ENCODE measurements around the gene FJX1.

The FJX1 gene

DNA sequence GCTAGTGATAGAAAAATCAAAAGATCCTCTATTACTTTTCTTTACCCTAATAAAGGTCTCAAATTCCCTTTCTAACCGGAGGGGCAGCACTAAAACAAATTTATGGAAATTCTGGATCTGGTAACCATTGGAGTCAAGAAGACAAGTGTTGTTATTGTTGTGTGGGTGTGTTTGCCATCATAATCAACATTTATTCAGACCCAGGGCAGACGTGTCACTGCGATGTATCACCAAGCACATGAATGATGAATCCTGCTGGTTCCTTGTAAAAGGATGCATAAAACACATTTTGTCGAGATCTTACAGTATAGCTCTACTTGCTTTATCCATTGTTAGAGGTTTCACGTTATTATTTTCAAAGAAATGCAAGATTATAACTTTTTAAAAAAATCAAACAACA is 12.1 kb upstream of the FJX1 start:
- H3K4me1 ChIP-seq (ENCODE audit: control insufficient read depth, insufficient read depth, low read length, poor library complexity, severe bottlenecking) = no peaks in the 10 kb centered on the region
- no peaks in the 10 kb centered on the region for H3K36me3 ChIP-seq (ENCODE audit: control insufficient read depth, insufficient read depth, low read length)
- H3K9me3 ChIP-seq (ENCODE audit: control insufficient read depth, low read length) = no peaks in the 10 kb centered on the region
- H3K4me3 ChIP-seq (ENCODE audit: extremely low read depth, insufficient read depth, low read length, poor library complexity, severe bottlenecking) = no peak overlapping the region
- no peak overlapping the region for H3K27ac ChIP-seq (ENCODE audit: low read depth, low read length, severe bottlenecking)
- 100% methylated on average over 1 of the region's 5 CpGs; no CpG with 5 or more reads in 1 of the 2 experiments for WGBS, 2 experiments (ENCODE audit: insufficient coverage in 2 of 2)

DNA sequence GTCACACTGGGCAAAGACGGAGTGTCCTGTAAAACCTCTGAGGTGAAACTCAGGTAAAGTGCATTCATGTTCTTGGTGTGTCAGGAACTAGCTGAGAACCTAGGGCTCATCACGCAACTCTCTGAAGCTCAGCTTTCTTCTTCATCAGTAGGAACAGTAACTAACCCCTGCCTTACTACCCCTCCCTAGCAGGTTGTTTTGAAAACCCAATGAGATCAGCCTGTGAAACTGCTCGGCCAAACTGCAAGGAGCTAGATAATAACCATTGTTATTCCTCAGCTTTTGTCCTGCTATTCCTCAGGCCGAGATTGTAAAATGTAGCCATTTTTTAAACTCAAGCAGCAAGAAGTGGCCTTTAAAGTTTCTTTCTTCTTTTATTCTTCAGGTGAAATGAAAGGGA is 9.8 kb upstream of the FJX1 start:
- H3K36me3 ChIP-seq (ENCODE audit: control insufficient read depth, insufficient read depth, low read length) = no peaks in the 10 kb centered on the region
- H3K4me3 ChIP-seq (ENCODE audit: extremely low read depth, insufficient read depth, low read length, poor library complexity, severe bottlenecking) = no peak overlapping the region
- H3K27ac ChIP-seq (ENCODE audit: low read depth, low read length, severe bottlenecking) = no peak overlapping the region
- no peaks in the 10 kb centered on the region for H3K4me1 ChIP-seq (ENCODE audit: control insufficient read depth, insufficient read depth, low read length, poor library complexity, severe bottlenecking)
- no peaks in the 10 kb centered on the region for H3K9me3 ChIP-seq (ENCODE audit: control insufficient read depth, low read length)
- WGBS, 2 experiments (ENCODE audit: insufficient coverage in 2 of 2) = 76 to 88% methylated on average over 2 to 4 of the region's 4 CpGs

DNA sequence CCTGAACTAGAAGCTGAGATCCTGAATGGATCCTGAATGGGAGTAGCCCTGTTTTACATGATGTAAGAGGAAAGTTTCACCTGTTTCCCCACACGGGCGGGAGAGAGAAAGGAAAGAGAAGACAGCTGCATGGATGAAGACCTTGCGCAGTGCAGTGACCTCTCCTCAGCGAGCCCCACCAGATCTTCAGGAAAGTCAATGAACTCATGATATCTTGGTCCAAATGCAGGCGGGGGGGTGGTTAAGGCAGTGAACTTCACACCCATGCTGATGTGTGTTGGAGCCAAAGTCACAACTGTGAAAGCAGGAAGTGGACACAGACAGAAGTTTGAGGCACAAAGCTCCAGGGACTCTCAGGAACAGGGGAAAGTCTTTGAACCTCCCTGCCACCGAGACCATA is 8.6 kb upstream of the FJX1 start:
- no peaks in the 10 kb centered on the region for H3K9me3 ChIP-seq (ENCODE audit: control insufficient read depth, low read length)
- no peak overlapping the region for H3K4me3 ChIP-seq (ENCODE audit: extremely low read depth, insufficient read depth, low read length, poor library complexity, severe bottlenecking)
- no peaks in the 10 kb centered on the region for H3K4me1 ChIP-seq (ENCODE audit: control insufficient read depth, insufficient read depth, low read length, poor library complexity, severe bottlenecking)
- no peak overlapping the region for H3K27ac ChIP-seq (ENCODE audit: low read depth, low read length, severe bottlenecking)
- no peaks in the 10 kb centered on the region for H3K36me3 ChIP-seq (ENCODE audit: control insufficient read depth, insufficient read depth, low read length)
- 96 to 97% methylated on average over 5 of the region's 6 CpGs for WGBS, 2 experiments (ENCODE audit: insufficient coverage in 2 of 2)

DNA sequence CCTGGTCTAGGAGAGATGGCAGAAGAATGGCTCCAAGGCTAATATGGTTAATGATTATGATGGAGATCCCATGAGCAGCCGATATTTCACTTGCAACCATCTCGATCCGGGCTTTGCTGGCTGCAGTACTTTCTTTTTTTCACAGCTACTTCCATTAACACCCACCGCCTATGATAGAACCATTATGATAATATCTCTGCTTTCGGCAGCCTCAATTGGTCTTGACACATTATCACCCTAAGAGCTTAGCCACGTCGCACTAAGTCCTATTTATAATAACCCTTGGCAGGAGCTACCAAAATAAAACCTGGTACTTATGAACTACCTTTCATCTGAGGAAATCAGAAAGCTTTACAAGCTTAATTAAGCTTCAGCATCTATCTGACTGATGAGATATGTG is 7.6 kb upstream of the FJX1 start:
- H3K27ac ChIP-seq (ENCODE audit: low read depth, low read length, severe bottlenecking) = no peak overlapping the region
- H3K9me3 ChIP-seq (ENCODE audit: control insufficient read depth, low read length) = no peaks in the 10 kb centered on the region
- 85 to 88% methylated on average over 6 to 7 of the region's 7 CpGs for WGBS, 2 experiments (ENCODE audit: insufficient coverage in 2 of 2)
- H3K4me3 ChIP-seq (ENCODE audit: extremely low read depth, insufficient read depth, low read length, poor library complexity, severe bottlenecking) = no peak overlapping the region
- H3K36me3 ChIP-seq (ENCODE audit: control insufficient read depth, insufficient read depth, low read length) = no peaks in the 10 kb centered on the region
- H3K4me1 ChIP-seq (ENCODE audit: control insufficient read depth, insufficient read depth, low read length, poor library complexity, severe bottlenecking) = peaks cover 2% of the 10 kb centered on the region

DNA sequence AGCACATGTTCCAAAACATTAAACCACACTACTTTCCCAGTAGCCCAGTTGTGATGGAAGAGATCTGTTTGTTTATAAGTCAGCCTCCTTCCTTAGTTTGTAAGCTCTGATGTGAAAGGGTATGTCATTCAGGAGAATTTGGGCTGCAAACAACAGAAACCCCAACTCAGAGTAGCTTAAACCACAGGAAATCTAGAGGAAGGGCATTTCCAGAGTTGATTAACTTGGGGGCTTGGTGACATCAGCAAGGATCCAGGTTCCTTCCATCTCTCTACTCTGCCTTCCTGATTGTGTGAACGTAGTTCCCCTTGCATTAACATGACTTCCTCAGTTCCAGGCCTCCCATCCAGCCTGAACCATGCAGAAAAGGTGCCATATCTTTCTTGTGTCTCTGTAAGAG is 6.5 kb upstream of the FJX1 start:
- no peaks in the 10 kb centered on the region for H3K36me3 ChIP-seq (ENCODE audit: control insufficient read depth, insufficient read depth, low read length)
- no peak overlapping the region for H3K27ac ChIP-seq (ENCODE audit: low read depth, low read length, severe bottlenecking)
- H3K9me3 ChIP-seq (ENCODE audit: control insufficient read depth, low read length) = no peaks in the 10 kb centered on the region
- no peak overlapping the region for H3K4me3 ChIP-seq (ENCODE audit: extremely low read depth, insufficient read depth, low read length, poor library complexity, severe bottlenecking)
- 70 to 80% methylated on average over 1 of the region's 1 CpG for WGBS, 2 experiments (ENCODE audit: insufficient coverage in 2 of 2)
- peaks cover 5% of the 10 kb centered on the region for H3K4me1 ChIP-seq (ENCODE audit: control insufficient read depth, insufficient read depth, low read length, poor library complexity, severe bottlenecking)

DNA sequence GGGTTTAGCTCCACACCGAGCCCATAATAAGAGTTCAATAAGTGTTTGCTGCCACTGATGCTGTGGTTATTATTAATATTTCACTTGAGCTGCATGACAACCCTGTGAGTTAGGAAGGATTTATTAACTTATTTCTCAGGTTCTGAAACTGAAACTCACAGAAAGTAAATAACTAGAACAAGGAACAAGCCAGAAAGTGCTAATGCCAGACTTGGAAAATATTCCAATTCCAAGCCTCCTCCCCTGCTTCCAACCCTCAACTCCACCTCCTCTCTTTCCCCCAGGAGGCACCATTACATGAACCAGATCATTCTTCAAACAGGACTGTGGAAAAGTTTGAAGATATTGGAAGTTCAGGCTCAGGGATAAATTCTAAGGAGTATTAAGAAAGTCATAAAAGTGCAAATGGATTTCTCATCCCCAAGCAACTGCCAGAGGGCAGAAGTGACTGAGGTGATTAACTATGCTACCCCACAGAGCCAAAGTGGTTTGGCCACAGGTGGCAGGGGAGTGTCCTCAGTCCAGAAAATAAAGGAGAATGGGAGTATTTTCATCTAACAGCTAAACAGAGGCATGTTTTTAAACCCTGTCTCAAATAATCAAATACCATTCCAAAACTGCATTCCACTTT is 3.2 kb upstream of the FJX1 start:
- H3K9me3 ChIP-seq (ENCODE audit: control insufficient read depth, low read length) = no peaks in the 10 kb centered on the region
- peaks cover 13% of the 10 kb centered on the region for H3K4me1 ChIP-seq (ENCODE audit: control insufficient read depth, insufficient read depth, low read length, poor library complexity, severe bottlenecking)
- H3K36me3 ChIP-seq (ENCODE audit: control insufficient read depth, insufficient read depth, low read length) = no peaks in the 10 kb centered on the region
- 80 to 89% methylated on average over 1 of the region's 1 CpG for WGBS, 2 experiments (ENCODE audit: insufficient coverage in 2 of 2)
- H3K4me3 ChIP-seq (ENCODE audit: extremely low read depth, insufficient read depth, low read length, poor library complexity, severe bottlenecking) = no peak overlapping the region
- no peak overlapping the region for H3K27ac ChIP-seq (ENCODE audit: low read depth, low read length, severe bottlenecking)

DNA sequence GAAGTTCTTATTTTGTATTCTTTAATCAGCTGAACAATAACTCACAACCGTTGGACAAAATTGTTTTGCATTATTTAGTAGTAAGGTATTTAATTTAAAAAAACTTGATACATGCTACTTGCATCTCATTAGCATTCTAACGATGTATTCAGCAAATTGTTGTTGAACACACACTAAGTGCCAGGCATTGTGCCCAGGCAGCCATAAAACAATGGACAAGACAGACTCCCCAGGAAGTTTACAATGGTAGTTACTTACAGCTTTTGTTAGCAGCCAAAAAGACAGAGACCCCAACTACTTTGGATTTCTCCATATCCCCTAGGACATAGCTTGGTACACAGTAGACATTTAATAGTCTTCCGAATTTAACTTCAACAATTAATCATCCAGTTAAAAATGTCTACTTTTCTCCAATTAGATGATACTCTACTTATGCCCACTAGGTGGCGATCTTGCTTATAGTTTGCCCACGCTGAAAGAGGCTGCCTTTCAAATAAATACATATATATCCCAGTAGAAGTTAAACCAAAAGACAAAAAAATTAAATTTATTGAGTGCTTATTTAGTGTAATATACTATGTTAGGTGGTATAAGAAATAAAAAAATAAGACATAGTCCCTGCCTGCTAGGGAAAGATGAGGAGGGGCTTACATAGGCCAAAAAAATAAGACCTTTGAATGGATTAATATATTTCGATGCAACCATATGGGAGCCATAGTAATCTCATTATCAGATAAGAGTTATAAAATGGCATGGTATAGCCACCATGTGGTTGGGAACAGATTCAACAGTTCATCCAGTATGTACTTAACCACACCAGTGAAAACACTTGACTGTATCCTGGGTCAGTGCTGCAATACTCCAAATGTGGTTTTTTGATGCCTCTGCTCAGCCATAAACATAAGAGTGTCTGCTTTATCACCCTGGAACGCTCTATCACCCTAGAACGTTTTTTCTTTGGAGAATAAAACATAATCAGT is 2.0 kb upstream of the FJX1 start:
- Histone ChIP-seq H3K4me3 (ENCODE audit: extremely low read depth, insufficient read depth, low read length, poor library complexity, severe bottlenecking) (no peak overlapping the region), H3K27ac (ENCODE audit: low read depth, low read length, severe bottlenecking) (no peak overlapping the region), H3K9me3 (ENCODE audit: control insufficient read depth, low read length) (no peaks in the 10 kb centered on the region), H3K36me3 (ENCODE audit: control insufficient read depth, insufficient read depth, low read length) (peaks cover 4% of the 10 kb centered on the region), H3K4me1 (ENCODE audit: control insufficient read depth, insufficient read depth, low read length, poor library complexity, severe bottlenecking) (peaks cover 18% of the 10 kb centered on the region)
- WGBS, 2 experiments (ENCODE audit: insufficient coverage in 2 of 2) = 34 to 54% methylated on average over 2 to 4 of the region's 8 CpGs

DNA sequence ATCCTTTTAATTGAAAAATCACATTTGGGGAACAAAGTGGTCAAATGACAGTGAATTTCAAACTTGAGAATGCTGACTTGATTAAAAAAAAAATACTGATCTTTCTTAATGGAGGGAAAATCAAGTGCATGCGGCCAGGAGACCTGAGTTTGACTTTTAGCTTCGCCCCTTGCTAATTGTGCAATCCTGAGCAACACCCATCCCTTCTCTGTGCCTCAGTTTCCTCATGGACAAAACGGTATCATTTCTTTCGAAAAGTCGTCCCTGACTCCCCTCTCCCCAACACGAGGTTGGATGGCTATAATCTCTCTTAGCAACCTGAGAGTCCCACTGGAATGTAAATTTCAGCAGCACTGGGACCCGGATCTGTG is 959 bp upstream of the FJX1 start:
- Histone ChIP-seq H3K27ac (ENCODE audit: low read depth, low read length, severe bottlenecking) (peak overlapping the region; percentile 95), H3K9me3 (ENCODE audit: control insufficient read depth, low read length) (no peaks in the 10 kb centered on the region), H3K4me3 (ENCODE audit: extremely low read depth, insufficient read depth, low read length, poor library complexity, severe bottlenecking) (peak overlapping the region; percentile 75), H3K36me3 (ENCODE audit: control insufficient read depth, insufficient read depth, low read length) (peaks cover 4% of the 10 kb centered on the region), H3K4me1 (ENCODE audit: control insufficient read depth, insufficient read depth, low read length, poor library complexity, severe bottlenecking) (peaks cover 28% of the 10 kb centered on the region)
- 52 to 54% methylated on average over 7 of the region's 7 CpGs for WGBS, 2 experiments (ENCODE audit: insufficient coverage in 2 of 2)

DNA sequence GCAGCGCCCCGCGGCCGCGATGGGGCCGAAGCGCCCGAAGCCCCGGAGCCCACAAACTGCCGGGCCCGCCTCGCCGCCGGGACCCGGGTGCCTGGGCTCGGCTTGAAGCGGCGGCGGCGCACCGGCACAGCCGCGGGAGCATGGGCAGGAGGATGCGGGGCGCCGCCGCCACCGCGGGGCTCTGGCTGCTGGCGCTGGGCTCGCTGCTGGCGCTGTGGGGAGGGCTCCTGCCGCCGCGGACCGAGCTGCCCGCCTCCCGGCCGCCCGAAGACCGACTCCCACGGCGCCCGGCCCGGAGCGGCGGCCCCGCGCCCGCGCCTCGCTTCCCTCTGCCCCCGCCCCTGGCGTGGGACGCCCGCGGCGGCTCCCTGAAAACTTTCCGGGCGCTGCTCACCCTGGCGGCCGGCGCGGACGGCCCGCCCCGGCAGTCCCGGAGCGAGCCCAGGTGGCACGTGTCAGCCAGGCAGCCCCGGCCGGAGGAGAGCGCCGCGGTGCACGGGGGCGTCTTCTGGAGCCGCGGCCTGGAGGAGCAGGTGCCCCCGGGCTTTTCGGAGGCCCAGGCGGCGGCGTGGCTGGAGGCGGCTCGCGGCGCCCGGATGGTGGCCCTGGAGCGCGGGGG is 346 bp downstream of the FJX1 start:
- H3K36me3 ChIP-seq (ENCODE audit: control insufficient read depth, insufficient read depth, low read length) = peaks cover 4% of the 10 kb centered on the region
- H3K4me1 ChIP-seq (ENCODE audit: control insufficient read depth, insufficient read depth, low read length, poor library complexity, severe bottlenecking) = peaks cover 41% of the 10 kb centered on the region
- peak overlapping the region; percentile 95 for H3K27ac ChIP-seq (ENCODE audit: low read depth, low read length, severe bottlenecking)
- H3K4me3 ChIP-seq (ENCODE audit: extremely low read depth, insufficient read depth, low read length, poor library complexity, severe bottlenecking) = peak overlapping the region; percentile 75
- WGBS, 2 experiments (ENCODE audit: insufficient coverage in 2 of 2) = 0 to 1% methylated on average over 77 to 82 of the region's 91 CpGs
- no peaks in the 10 kb centered on the region for H3K9me3 ChIP-seq (ENCODE audit: control insufficient read depth, low read length)

DNA sequence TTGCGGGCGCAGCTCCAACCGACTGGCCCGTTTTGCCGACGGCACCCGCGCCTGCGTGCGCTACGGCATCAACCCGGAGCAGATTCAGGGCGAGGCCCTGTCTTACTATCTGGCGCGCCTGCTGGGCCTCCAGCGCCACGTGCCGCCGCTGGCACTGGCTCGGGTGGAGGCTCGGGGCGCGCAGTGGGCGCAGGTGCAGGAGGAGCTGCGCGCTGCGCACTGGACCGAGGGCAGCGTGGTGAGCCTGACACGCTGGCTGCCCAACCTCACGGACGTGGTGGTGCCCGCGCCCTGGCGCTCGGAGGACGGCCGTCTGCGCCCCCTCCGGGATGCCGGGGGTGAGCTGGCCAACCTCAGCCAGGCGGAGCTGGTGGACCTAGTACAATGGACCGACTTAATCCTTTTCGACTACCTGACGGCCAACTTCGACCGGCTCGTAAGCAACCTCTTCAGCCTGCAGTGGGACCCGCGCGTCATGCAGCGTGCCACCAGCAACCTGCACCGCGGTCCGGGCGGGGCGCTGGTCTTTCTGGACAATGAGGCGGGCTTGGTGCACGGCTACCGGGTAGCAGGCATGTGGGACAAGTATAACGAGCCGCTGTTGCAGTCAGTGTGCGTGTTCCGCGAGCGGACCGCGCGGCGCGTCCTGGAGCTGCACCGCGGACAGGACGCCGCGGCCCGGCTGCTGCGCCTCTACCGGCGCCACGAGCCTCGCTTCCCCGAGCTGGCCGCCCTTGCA is 1.0 kb downstream of the FJX1 start:
- peak overlapping the region; percentile 75 for H3K4me3 ChIP-seq (ENCODE audit: extremely low read depth, insufficient read depth, low read length, poor library complexity, severe bottlenecking)
- H3K27ac ChIP-seq (ENCODE audit: low read depth, low read length, severe bottlenecking) = peak overlapping the region; percentile 95
- peaks cover 45% of the 10 kb centered on the region for H3K4me1 ChIP-seq (ENCODE audit: control insufficient read depth, insufficient read depth, low read length, poor library complexity, severe bottlenecking)
- no peaks in the 10 kb centered on the region for H3K9me3 ChIP-seq (ENCODE audit: control insufficient read depth, low read length)
- 0 to 1% methylated on average over 70 to 80 of the region's 84 CpGs for WGBS, 2 experiments (ENCODE audit: insufficient coverage in 2 of 2)
- peaks cover 4% of the 10 kb centered on the region for H3K36me3 ChIP-seq (ENCODE audit: control insufficient read depth, insufficient read depth, low read length)
